Endothelial cell of umbilical vein (primary cell): ENCODE results near the gene LSM14A. TPM values are rescaled to one million over a fixed set of nuclear protein-coding genes. Genes with fewer than 3 reads are reported as not detected.

Source experiments
- BruUV-seq: library from RNA; stranded (reverse); fragments of 400-500 nt; replicated peaks from 2 replicates; lab custom pipeline; 2021; lab: Mats Ljungman, UMichigan
- CTCF ChIA-PET: fragments of 300-600, 350-600 bp; sonication (Branson Sonifier 250); formaldehyde crosslinking; loops from one replicate; lab custom pipeline; 2021; ENCODE audit warnings: antibody characterized with exemption, inconsistent platforms; lab: Charles Lee
- POLR2A ChIA-PET: fragments of 300-600, 350-600 bp; sonication (Branson Sonifier 250); formaldehyde crosslinking; loops from one replicate; lab custom pipeline; 2021; ENCODE audit warnings: antibody characterized with exemption, inconsistent platforms; lab: Charles Lee
- DNase-seq: peaks from one replicate; pipeline ENCODE4 v3.0.0-alpha.2; 2011; ENCODE audit warnings: low read depth, low spot score
- FAIRE-seq: peaks from 2 replicates; lab custom pipeline; 2011; peaks lifted over from hg19 to GRCh38; lab: Jason Lieb, UNC
- H2AFZ ChIP-seq: 2 replicates; pipeline ENCODE4 v1.6.0; 2012; ENCODE audit warnings: low read depth, low read length, control low read depth, inconsistent platforms
- H3K27ac ChIP-seq: 2 replicates; pipeline ENCODE4 v1.5.1; 2011; ENCODE audit warnings: low read depth, mild to moderate bottlenecking, control low read depth, low read length, moderate library complexity; ENCODE audit not compliant: insufficient read depth
- H3K27me3 ChIP-seq, 2 experiments: 2 replicates each; pipeline versions ENCODE4 v1.6.0 to v1.6.1; 2011; ENCODE audit warnings: low read length in 2 of 2, mixed read lengths in 1 of 2; ENCODE audit not compliant: control insufficient read depth in 2 of 2, insufficient read depth in 2 of 2
- H3K36me3 ChIP-seq, 2 experiments: 2 replicates in 1 of 2; 3 replicates in 1 of 2; pipeline ENCODE4 v1.5.1; 2011; ENCODE audit warnings: low read length in 2 of 2, mild to moderate bottlenecking in 1 of 2, moderate library complexity in 1 of 2; ENCODE audit not compliant: control insufficient read depth in 2 of 2, insufficient read depth in 2 of 2; ENCODE audit errors: extremely low read depth in 1 of 2
- H3K4me1 ChIP-seq: 3 replicates; pipeline ENCODE4 v1.5.1; 2011; ENCODE audit warnings: mild to moderate bottlenecking, low read length; ENCODE audit not compliant: control insufficient read depth, insufficient read depth; ENCODE audit errors: extremely low read depth
- H3K4me2 ChIP-seq: 2 replicates; pipeline ENCODE4 v1.6.1; 2011; ENCODE audit warnings: low read length, control low read depth, mixed read lengths; ENCODE audit not compliant: insufficient read depth
- H3K4me3 ChIP-seq, 3 experiments: fragments of 200-600 bp in 1 of 3; sonication (generic), shearing (Covaris generic) in 1 of 3; replicated peaks in 1 of 3; 2 replicates each; pipeline ENCODE4 v1.5.1; 2011 to 2016; ENCODE audit warnings: control low read depth in 3 of 3, low read length in 3 of 3, mild to moderate bottlenecking in 2 of 3, inconsistent platforms in 1 of 3, low read depth in 1 of 3, moderate library complexity in 1 of 3; ENCODE audit not compliant: insufficient read depth in 1 of 3
- H3K79me2 ChIP-seq: 2 replicates; pipeline ENCODE4 v1.6.0; 2012; ENCODE audit warnings: low read length, inconsistent platforms; ENCODE audit not compliant: control insufficient read depth, insufficient read depth
- H3K9ac ChIP-seq: replicated peaks from 2 replicates; pipeline ENCODE3; 2011; ENCODE audit warnings: low read length, control low read depth; ENCODE audit not compliant: insufficient read depth; ENCODE audit errors: extremely low read depth
- H3K9me1 ChIP-seq: replicated peaks from 3 replicates; pipeline ENCODE4 v1.6.0; 2011; ENCODE audit warnings: mild to moderate bottlenecking, low read length; ENCODE audit not compliant: control insufficient read depth, insufficient read depth; ENCODE audit errors: extremely low read depth
- H3K9me3 ChIP-seq: replicated peaks from 2 replicates; pipeline ENCODE4 v1.5.1; 2012; ENCODE audit warnings: low read length, inconsistent platforms; ENCODE audit not compliant: control insufficient read depth, insufficient read depth
- H4K20me1 ChIP-seq: replicated peaks from 2 replicates; pipeline ENCODE3; 2011; ENCODE audit warnings: mild to moderate bottlenecking, low read length; ENCODE audit not compliant: control insufficient read depth, insufficient read depth; ENCODE audit errors: extremely low read depth
- CTCF ChIP-seq, 2 donors: IDR thresholded peaks; 1 replicate in 1 of 2; 2 replicates in 1 of 2; pipeline ENCODE4 v1.5.1; 2011; ENCODE audit warnings: low read length in 2 of 2, mild to moderate bottlenecking in 2 of 2, moderate library complexity in 2 of 2, control low read depth in 1 of 2, inconsistent platforms in 1 of 2, low read depth in 1 of 2; ENCODE audit not compliant: insufficient read depth in 1 of 2; ENCODE audit errors: extremely low read depth in 1 of 2
- EZH2 ChIP-seq: IDR thresholded peaks from 2 replicates; pipeline ENCODE4 v1.6.1; 2012; ENCODE audit warnings: borderline replicate concordance, low read depth, mild to moderate bottlenecking, moderate library complexity, low read length, inconsistent platforms; ENCODE audit not compliant: severe bottlenecking
- FOS ChIP-seq: IDR thresholded peaks from 2 replicates; pipeline ENCODE4 v1.6.1; 2011; ENCODE audit warnings: mild to moderate bottlenecking, low read length, moderate library complexity, borderline replicate concordance; ENCODE audit not compliant: insufficient read depth
- GATA2 ChIP-seq: IDR thresholded peaks from 2 replicates; pipeline ENCODE4 v1.7.0; 2011; ENCODE audit warnings: low read depth, mild to moderate bottlenecking, moderate library complexity, mixed read lengths, low read length; ENCODE audit not compliant: insufficient read length, insufficient read depth
- JUN ChIP-seq: IDR thresholded peaks from 2 replicates; pipeline ENCODE4 v1.6.1; 2011; ENCODE audit warnings: borderline replicate concordance, low read depth; ENCODE audit not compliant: insufficient read length, insufficient read depth
- MYC ChIP-seq: IDR thresholded peaks from one replicate; pipeline ENCODE4 v1.6.1; 2011; ENCODE audit warnings: mild to moderate bottlenecking, low read depth, low read length
- POLR2A ChIP-seq: IDR thresholded peaks from 2 replicates; pipeline ENCODE4 v1.6.1; 2012; ENCODE audit warnings: low read depth, mild to moderate bottlenecking, control low read depth, low read length
- POLR2AphosphoS5 ChIP-seq: IDR thresholded peaks from 2 replicates; pipeline ENCODE4 v1.6.1; 2012; ENCODE audit warnings: low read depth, mild to moderate bottlenecking, control low read depth, low read length, moderate library complexity; ENCODE audit not compliant: insufficient read depth
- dilution Hi-C: fragments of 300-500 bp; cut with MboI; formaldehyde crosslinking; loops from one replicate; pipeline ENCODE4 v1.15.0; 2019; ENCODE audit warnings: low sequenced_read_pairs; ENCODE audit not compliant: extremely low pct_ligation_motif_present
- intact Hi-C: fragments of 100-400 bp; cut with micrococcal nuclease; formaldehyde crosslinking; loops from one replicate; pipeline ENCODE4 v1.10.0; 2022
- polyA plus RNA-seq, 4 experiments: library from polyadenylated mRNA; depleted of rRNA in 3 of 4; stranded (reverse) in 3 of 4; unstranded in 1 of 4; fragments of >200 nt; gene quantifications; 2 replicates each; pipeline versions ENCODE4 v1.2.1 to v1.2.3, GENCODE V29; 2011 to 2012; ENCODE audit warnings: missing spikeins in 1 of 4
- total RNA-seq: library from RNA; stranded (reverse); gene quantifications from 2 replicates; pipeline ENCODE4 v1.2.3, GENCODE V29; 2021
- TF ChIP-seq, protein P1 (sequence below): IDR thresholded peaks from 2 replicates; pipeline ENCODE4 v1.6.1; 2011; ENCODE audit not compliant: insufficient read depth, insufficient read length

Gene LSM14A
- total and polyA plus RNA-seq, 2 donors (not counting 3 experiments of a cell fraction or from before 2014, with no cell fraction given): 96.7 to 122 TPM

DNA sequence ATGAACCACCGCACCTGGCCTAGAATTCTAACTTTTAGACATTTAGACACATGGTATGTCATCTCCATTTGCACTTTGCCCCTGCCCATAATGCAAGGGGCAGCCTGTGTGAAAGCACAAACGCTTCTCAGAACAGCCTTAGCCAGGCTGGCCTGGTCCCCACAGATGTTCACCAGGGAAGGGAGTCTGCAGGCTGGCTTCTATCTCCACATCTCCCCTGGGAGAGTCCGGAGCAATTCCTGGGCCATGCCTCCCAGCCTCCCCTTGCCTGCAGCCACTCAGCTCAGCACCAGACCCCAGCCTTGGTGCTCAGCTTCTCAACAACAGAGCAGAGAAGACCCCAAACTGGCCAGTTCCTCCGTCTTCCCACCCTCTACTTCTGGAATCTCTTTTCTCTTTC lies 21.7 kb upstream of the LSM14A start:
- CTCF ChIA-PET: no interaction called here
- no peak overlapping the region for H3K27ac ChIP-seq
- H3K9me1 ChIP-seq: no peaks in the 10 kb centered on the region
- TF ChIP-seq MYC: no peak
- TF ChIP-seq POLR2A: no peak
- no peak for TF ChIP-seq EZH2
- no peak for TF ChIP-seq FOS
- TF ChIP-seq, protein P1, sequence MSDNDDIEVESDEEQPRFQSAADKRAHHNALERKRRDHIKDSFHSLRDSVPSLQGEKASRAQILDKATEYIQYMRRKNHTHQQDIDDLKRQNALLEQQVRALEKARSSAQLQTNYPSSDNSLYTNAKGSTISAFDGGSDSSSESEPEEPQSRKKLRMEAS: no peak
- no peak for TF ChIP-seq GATA2
- no peak for TF ChIP-seq CTCF (IDR thresholded peaks at IDR 0.05; ENCODE audit: extremely low read depth in 1 of 2, insufficient read depth in 1 of 2, low read depth in 1 of 2, low read length in 2 of 2)
- no peak for TF ChIP-seq POLR2AphosphoS5
- TF ChIP-seq JUN: no peak
- DNase-seq (no peak), FAIRE-seq (no peak)
- no peak overlapping the region for H3K9ac ChIP-seq
- intact Hi-C loops (no loop called here), dilution Hi-C loops (no loop called here)
- no peaks in the 10 kb centered on the region for H3K9me3 ChIP-seq
- H3K4me1 ChIP-seq: no peaks in the 10 kb centered on the region
- no peaks in the 10 kb centered on the region for H3K36me3 ChIP-seq
- POLR2A ChIA-PET: no interaction called here
- H3K4me3 ChIP-seq: no peak overlapping the region
- H2AFZ ChIP-seq: no peak overlapping the region
- peaks cover 2 to 3% of the 10 kb centered on the region in 2 experiments for H3K27me3 ChIP-seq
- H3K79me2 ChIP-seq: no peaks in the 10 kb centered on the region
- H3K4me2 ChIP-seq: no peak overlapping the region
- BruUV-seq: no TSS peak
- no peaks in the 10 kb centered on the region for H4K20me1 ChIP-seq
